ENCODE measurements around the gene A4GALT.

The A4GALT gene

DNA sequence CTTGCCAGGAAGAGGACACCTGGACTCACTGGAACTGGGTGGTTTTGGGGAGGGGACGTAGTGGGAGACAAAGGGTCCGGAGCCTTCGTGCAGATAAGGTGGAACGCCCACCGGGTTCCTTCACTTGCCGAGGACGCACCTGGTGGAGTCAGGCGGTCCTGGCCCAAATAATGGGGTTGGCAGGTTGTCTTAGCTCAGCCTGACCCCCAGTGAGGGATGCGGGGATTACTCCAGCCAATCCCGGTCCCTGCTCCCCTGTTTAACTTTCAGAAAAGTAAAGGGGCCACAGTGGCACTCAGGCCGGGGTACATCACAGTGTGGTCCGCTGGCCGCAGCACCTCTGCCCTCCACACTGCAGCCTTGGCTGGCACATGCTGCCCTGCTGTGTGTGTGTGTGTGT lies 18.0 kb downstream of the A4GALT start:
- DNase-seq (ENCODE audit: low spot score), result no peak

DNA sequence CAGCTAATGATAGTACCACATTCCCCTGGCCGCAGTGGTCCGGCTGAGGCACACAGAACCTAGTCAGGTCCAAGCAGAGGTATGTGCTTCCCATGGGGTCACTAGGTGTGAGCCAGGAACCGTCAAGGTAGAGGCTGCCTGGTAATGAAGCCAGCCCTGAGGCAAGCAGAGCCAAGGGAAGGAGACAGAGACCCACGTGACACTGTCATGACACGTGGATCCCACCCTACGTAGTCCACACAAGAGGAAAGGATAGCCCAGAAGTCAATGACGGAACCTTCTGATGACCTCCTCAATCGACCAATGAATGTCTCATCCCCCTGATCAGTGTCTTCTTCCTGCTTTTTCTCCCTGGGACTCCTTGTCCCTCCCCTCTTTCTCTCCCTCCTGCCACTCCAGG lies 19.0 kb downstream of the A4GALT start:
- DNase-seq (ENCODE audit: low spot score), result no peak

DNA sequence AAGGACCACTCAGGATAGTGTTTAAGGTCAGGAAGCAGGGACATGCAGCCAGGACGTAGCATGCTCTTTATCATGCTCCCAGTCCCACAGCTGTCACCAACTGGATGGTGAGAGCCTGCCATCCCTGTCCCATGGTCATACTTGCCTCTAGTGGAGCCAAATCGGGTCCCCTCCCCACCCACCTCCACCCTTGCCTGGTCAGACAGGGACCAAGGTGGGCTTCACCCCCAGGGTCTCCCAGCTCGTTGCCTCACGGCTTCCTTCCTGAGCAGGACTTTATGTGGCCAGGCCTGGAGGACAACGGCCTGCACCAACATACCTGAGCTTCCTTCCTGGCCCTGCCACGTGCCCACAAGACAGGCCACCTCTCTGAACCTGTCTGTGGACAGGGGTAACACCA lies 19.8 kb downstream of the A4GALT start:
- DNase-seq (ENCODE audit: low spot score), result no peak

DNA sequence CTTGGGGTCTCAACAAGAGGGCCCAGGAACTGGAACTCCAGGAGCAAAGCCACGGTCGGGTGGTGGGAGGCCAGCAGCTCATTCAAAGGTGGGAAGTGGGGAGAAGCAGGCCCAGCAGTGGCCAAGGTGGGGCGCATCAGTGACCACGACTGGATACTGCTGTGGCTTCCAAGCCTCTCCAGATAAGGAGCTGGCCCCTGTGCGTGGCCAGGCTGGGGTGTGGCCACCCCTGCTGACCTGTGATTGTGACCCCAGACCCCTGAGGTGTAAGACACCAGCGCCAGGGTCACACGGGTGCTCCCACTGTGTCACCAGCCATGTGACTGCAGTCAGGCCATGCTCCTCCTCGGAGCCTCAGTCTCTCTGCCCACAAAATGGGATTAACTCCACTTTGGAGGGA lies 20.3 kb downstream of the A4GALT start:
- no peak for DNase-seq (ENCODE audit: low spot score)

DNA sequence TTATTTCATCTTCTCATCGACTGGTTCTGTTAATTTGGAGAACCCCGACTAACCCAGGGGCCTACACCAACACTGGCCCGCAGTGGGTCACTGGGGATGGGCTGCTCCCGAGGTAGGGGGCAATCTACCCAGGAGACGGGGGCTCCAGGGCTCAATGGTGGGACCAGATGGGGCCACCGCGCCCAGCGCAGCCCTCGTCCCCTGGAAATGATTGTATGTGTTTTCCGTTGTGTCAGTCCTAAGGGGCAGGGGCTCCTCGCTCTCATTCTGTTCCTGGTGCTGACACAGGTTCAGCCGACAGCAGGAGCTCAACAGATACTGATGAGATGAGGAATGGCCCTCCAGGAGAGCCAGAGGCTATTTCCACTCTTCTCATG lies 20.7 kb downstream of the A4GALT start:
- no peak for DNase-seq (ENCODE audit: low spot score)

DNA sequence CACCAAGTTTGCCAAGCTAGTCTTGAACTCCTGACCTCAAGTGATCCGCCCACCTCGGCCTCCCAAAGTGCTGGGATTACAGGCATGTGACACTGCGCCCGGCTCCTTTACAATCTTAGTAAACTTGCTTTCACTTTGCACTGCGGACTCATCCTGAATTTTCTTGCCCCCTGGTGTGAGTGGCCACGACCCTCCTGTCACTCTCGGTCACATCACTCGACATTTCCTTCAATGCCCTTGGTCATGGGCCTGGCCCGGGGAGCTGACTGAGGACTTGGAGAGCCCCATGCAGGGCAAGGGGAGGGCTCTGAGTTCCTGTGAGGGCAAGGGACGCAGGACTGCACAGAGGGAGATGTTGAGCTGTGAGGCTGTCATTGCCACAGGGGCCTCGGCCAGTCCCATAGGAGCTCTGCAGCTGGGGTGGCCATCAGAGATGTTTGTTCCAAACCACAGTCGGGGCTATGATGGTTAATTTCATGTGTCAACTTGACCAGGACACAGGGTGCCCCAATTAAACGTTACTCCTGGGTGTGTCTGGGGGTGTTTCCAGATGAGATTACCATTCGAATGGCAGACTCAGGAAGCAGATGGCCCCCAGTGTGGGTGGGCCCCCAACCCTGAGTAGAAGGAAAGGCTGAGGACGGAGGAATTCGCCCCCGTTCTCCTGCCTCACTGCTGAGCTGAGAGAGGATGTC lies 21.2 kb downstream of the A4GALT start:
- DNase-seq (ENCODE audit: low spot score), result no peak

DNA sequence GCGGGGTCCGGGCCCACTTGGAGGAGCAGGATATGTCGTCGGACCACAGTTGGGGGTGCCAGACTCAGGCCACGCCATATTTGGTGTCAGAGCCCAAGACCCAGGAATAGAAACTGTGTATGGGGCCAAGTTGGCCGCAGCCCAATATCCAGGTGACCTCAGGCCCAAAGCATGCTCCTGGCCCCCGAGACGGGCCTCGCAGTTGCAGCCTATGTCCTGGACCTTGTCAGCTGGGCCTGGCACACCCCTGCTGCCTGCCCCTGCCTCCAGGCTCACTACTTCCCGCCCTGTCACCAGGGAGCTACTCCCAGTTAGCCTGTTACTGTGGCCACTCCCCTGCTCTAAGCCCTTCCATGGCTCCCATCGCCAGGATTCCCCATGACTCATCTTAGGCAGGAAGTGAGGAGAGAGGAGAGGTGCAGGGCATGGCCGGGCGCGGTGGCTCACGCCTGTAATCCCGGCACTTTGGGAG lies 23.1 kb downstream of the A4GALT start:
- no peak for DNase-seq (ENCODE audit: low spot score)

DNA sequence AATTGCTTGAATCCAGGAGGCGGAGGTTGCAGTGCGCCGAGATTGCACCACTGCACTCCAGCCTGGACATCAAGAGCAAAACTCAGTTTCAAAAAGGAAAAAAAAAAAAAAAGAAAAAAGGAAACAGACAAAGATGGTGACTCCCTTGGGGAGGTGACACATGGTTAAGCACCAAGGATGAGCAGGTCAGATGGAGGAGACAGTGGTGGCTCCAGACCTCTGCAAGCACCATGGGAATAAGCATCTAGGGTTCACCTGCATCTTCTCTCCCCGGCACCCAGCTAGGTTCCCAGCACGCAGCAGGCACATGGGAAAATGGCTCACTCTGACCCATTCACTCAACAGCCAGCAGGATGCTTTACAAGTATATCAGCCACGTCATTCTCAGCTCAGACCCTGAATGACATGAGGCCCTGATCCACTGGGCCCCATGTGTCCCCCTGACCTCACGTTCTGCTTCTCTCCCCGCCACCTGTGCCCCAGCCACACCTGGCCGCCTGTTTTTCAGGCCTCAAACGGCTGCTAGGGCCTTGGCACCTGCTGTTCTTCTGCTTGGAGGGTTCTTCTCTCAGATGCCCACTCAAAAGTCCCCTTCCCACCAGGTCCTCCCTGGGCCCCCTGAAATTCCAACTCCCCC lies 24.2 kb downstream of the A4GALT start:
- DNase-seq (ENCODE audit: low spot score), result no peak

DNA sequence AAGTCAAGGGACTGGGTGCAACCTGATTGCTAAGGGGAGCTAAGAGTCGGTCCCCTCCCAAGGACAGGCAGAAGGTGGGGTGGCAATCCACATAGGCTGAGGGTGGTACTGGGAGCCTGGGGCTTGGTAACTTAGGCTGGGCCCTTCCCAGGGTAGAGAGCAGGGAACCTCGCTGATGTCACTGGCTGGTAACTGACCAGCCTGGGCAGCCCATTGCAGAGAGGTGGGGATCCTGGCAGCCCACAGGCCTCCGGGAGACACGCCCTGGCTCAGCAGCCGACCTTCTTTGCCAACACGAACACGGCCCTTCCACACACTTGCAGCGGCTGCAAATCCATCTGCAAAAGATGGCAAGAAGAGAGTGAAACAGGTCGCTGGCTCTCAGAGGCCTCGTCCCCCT lies 25.4 kb downstream of the A4GALT start:
- peak; percentile 57 for DNase-seq (ENCODE audit: low spot score)

DNA sequence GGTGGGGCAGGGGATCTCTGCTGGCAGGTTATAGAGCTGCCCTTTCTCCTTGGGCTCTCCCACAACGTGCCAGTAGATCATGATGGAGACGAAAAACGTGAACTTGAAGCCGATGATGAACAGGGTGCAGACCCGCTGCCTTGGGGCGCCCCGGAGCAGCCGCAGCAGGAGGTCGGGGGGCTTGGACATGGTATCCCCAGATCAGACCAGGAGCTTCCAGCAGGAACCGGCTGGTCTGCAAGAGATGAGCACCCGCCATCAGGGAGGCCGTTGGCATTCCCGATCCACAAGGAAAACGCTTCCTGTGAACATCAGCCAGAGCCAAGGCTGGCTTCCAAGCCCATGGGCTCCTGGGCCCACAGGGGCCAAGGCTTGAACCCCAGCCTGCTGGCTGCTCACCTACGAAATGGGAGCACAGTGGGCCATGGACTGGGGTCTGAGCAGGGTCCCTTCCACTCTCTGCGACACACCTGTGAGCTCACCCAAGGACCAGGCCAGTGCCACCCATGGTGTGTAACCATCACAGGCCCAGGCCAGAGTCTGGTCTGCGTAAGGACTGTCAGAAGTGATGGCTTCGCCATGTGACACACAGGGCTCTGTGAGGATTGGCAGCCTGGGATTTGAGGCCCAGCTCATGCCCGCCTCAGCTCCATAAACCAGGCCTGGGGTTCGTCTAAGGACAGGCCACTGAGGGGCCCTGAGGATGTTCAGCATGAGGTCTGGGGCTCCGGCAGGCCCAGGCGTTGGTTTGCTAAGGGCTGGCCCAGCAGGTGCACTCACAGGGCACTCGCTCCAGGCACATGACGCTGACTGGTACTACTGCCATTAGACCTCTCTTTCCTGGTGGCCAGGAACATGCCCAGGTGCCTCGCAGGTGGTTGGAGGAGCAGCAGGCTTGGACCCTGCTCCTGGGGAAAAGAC lies 26.6 kb downstream of the A4GALT start:
- no peak for DNase-seq (ENCODE audit: low spot score)

DNA sequence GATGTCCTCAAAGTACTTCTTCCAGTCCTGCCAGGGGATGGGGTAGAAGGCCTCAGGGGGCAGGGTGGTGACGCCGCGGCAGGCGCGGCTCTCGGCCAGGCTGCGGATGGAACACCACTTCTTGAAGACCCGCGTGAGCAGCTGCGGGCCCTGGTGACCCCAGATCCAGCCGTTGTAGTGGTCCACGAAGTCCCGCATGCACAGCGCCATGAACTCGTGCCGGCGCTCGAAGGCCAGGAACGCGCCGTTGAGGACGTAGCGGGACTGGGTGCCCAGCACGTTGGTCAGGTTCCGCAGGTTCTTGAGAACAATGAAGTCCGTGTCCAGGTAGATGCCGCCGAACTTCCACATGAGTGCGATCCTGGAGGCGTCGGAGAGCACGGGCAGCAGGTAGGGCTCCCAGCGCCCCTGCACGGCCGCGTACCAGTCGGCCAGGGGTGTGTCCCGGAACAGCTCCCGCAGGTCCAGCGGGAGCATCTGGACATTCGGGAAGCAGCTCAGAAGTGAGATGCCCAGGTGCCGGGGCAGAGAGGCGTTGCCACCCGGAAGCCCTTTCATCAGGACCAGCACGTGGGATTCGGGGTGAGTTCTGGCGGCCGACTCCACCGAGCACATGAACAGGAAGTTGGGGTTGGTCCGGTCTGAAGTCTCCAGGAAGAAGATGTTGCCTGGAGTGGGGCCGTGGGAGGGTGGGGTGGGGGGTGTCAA lies 27.5 kb downstream of the A4GALT start:
- DNase-seq (ENCODE audit: low spot score), result no peak

DNA sequence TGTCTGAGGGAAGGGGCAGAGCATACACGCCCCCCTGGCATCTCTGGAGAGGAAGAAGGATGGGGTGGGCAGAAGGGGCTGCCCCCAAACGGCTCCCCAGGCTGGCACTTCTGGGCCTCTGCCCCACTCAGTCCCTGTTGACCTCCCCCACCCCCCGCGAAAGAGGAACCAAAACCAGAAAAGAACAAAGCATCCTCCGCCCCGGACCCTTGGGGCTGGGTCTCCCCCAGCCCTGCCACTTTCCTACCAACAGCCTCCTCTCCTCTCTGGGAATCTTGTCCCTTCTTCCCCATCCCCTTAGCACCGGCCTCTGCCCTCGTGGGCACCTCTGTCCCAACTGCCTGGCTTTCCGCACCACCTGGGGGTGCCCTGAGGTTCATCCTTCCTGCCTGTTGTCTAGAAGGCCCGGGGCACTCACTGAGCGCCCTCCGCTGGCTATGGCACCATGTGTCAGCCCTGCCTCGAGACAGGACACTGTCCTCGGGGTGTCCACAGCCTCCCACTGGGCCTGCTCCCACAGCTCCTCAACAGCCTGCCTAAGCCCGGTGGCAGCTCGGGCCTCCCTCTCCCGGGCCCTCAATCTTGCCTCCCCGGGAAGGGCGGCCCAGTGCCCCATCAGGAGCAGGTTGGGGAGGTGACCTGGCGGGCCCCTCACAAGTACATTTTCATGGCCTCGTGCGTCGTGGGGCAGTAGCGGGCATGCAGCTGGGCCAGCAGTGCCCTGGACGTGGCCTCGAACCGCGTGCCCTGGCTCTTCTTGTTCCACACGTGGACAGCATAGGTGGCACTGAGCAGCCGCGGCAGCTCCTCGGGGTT lies 28.2 kb downstream of the A4GALT start:
- no peak for DNase-seq (ENCODE audit: low spot score)

DNA sequence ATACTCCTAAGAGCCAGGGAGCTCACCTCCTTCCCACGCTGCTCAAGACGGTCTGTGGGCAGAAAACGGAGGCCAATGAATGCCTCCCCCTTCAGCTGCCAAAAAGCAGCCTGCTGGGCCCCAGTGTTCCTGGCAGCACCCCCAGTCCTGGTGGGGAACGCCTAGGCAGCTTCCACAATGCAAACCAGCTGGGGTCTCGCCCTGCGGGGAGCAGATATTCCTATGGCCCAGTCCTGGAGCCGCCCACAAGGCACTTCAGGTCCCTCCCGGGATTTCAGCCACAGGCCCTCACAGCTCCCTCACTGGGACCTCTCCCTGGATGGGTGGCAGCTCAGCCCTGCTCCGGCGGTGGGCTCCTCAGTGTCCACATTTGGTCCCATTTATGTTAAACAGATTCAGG lies 29.2 kb downstream of the A4GALT start:
- DNase-seq (ENCODE audit: low spot score), result no peak

DNA sequence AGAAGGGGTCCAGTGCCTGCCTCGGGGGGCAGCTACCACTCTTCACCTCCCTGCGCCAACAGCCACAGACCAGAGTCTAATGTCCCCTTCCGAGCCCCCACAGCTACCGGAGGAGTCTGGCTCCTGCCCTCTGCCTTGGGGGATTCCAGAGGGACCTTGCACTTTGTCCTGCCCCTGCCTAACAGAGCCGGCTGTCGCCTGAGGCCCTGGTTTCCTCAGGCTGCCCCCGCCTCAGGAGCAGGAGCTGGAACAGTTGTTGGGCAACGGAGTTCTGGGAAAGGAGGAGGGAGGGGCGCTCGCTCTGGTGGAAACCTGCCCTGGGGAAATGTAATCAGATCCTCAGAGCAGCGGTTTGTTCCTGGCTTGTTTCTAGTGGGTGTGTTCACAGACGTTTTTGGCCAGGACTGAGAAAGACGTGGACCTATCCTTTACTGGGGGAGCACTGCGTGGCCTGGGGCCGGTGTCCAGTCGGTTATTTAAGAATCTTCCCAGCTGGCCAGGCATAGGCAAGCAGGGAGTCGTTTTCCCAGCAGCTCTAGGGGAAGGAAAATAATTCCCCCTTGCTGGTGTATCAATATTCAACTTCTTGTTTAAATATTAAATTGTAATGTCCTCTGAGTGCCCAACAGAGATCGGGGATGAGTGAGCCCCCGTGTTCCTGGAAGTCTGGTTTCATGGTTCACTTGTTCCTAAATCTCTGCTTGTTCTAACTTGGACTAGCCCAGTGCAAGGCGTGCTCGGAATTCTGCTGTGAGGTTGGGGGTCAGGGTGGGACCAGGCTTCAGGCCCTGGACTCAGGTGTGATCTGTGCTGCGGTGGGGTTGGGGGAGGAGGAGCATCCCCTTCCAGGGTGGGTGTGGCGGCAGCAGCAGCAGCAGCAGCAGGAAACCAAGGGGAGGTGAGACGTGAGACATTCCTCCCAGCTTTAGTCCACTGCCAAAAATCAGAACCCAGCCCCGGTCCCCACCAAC lies 32.1 kb downstream of the A4GALT start:
- peak; percentile 63 for DNase-seq (ENCODE audit: low spot score)

DNA sequence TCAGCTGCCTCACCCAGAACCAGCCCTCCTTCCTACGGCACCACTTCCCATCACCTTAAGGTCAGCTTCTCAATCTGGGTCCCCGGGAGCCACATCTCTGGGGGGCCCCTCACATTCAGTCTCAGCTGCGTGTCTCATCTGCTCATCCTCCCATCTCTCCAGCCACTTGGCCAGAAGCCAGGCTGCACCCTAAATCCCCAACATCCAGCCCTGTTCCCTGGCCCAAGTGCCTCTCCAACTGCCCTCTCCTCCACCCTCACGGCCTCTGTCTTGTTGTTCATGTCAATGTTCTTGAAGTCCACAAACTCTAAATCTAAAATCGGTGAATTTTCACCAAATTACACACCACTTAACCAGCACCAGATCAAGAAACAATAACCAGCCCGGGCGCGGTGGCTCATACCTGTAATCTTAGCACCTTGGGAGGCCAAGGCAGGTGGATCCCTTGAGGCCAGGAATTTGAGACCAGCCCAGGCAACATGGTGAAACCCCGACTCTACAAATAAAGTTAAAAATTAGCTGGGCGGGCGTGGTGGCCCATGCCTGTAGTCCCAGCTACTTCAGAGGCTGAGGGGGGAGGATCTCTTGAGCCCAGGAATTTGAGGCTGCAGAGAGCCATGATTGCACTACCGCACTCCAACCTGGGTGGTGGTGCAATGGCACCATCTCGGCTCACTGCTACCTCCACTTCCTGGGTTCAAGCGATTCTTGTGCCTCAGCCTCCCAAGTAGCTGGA lies 33.7 kb downstream of the A4GALT start:
- no peak for DNase-seq (ENCODE audit: low spot score)

DNA sequence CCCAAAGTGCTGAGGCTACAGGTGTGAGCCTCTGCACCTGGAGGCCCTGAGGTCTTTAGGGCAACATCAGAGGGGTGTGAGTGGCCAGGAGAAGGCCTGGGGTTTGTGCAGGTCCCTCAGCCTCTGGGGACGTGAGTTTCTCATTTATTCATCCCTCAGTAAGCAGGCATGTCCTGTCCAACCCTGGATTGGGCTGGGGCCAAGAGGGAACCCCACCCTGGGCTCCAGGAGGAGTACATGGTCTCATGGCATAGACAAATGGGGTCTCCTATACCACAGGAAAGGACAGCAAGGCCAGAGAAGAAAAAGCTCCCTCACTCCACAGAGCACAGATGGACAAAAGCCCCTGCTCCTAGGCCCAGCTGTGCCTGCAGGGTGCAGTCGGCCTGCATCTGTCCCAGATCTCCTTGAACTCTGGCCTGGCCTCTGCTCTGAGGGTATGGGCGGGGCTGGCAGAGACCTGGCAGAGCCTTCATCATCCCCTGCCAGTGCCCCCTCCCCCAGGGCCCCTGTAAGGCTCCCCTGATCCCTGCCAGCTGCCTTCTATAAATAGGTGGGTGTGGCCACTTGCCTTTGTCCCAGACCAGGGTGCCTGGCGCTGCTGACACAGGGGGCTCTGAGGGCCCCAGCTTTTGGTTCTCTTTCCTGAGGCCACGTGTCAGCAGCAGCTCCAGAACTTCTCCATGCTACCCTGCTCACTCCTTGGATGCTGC lies 34.6 kb downstream of the A4GALT start:
- no peak for DNase-seq (ENCODE audit: low spot score)

DNA sequence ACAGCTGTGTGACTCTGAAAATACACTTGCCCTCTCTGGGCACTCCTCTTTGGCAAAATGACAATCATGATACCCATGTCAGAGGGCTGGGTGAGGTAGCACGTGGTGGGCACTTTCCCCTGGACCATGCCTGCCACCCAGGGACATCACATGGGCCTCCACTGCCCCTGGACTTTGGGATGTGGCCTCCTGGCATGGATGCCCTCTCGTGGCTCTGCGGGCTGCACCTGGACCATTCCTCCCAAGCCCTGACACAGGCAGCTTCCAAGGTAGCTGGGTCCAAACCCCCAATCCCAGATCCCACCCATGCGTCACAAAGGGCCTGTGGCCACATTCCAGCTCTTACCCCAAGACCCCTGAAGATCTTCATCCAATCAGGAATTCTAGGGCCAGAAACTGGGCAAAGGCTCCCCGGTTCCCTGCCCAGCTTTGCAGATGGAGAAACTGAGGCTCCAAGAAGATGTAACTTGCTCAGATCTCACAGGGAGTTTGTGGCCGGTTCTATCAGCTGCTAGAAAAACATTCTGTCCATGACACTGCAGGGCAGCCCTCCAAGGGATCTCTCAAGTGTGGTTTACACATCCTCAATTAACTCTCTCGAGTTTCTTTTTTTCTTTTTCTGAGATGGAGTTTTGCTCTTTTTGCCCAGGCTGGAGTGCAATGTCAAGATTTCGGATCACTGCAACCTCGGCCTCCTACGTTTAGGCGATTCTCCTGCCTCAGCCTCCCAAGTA lies 36.0 kb downstream of the A4GALT start:
- no peak for DNase-seq (ENCODE audit: low spot score)
